Upper lobe of left lung (tissue), 4 donors: ENCODE results near the gene SMAD7.

ENCODE experiments used
- CTCF ChIP-seq, 6 experiments: fragments of 450-650 bp in 4 of 6; fragments of 200-600 bp in 2 of 6; sonication (generic) in 2 of 6; IDR thresholded peaks; one replicate each; pipeline ENCODE4 v1.5.1; 2016 to 2019; ENCODE audit warnings: antibody characterized with exemption in 6 of 6
- EP300 ChIP-seq, 4 donors: sonication (generic); formaldehyde crosslinking; IDR thresholded peaks; one replicate each; pipeline ENCODE4 v1.5.1; 2017; ENCODE audit warnings: antibody characterized with exemption in 4 of 4, control low read depth in 2 of 4
- POLR2A ChIP-seq, 4 donors: fragments of 450-650 bp; IDR thresholded peaks; one replicate each; pipeline ENCODE4 v1.5.1; 2016 to 2017; ENCODE audit warnings: antibody characterized with exemption in 4 of 4, mild to moderate bottlenecking in 2 of 4
- POLR2AphosphoS5 ChIP-seq, 2 donors: sonication (generic); formaldehyde crosslinking; IDR thresholded peaks; one replicate each; pipeline ENCODE4 v1.5.1; 2017; ENCODE audit warnings: antibody characterized with exemption in 2 of 2

- TF ChIP-seq CTCF (IDR thresholded peaks at IDR 0.05): no peak
- TF ChIP-seq EP300 (IDR thresholded peaks at IDR 0.05): no peak
- no peak for TF ChIP-seq POLR2A (IDR thresholded peaks at IDR 0.05)
- no peak for TF ChIP-seq POLR2AphosphoS5 (IDR thresholded peaks at IDR 0.05)
Observed at GRCh38 chr18:48991676-48992075, 40.9 kb upstream of the SMAD7 start.
